Measurements from ENCODE around the gene SF3B2. TPM values are rescaled to one million over a fixed set of nuclear protein-coding genes. Genes with fewer than 3 reads are reported as not detected.

Gene SF3B2
- total RNA-seq, 1 experiment from 2014 or later, result 358 TPM

GRCh38 chr11:66036334-66036710 is 15.8 kb upstream of the SF3B2 start:
- no TSS peak for BruUV-seq (replicated peaks)
- intact Hi-C loops (cut with micrococcal nuclease; ENCODE audit: unreplicated experiment), result no loop called here
- H3K27ac ChIP-seq (ENCODE audit: low read depth, low read length, poor library complexity, severe bottlenecking), result no peak overlapping the region
- H3K27me3 ChIP-seq (replicated peaks; ENCODE audit: insufficient read depth, low read depth, low read length, poor library complexity), result no peaks in the 10 kb centered on the region
- TF ChIP-seq CTCF (conservative IDR thresholded peaks at IDR 0.05; ENCODE audit: low read depth, low read length), result no peak
- no peak for TF ChIP-seq EZH2 (IDR thresholded peaks at IDR 0.05; ENCODE audit: borderline replicate concordance, low read depth, low read length, poor library complexity, severe bottlenecking)
- POLR2A ChIA-PET (ENCODE audit: low non-redundant PET), result no interaction called here
- CTCF ChIA-PET, result interaction anchor here (1.1 to 1.2 kb wide), 2 partner anchors 9 to 14 kb away, joined by 3 to 6 read pairs; no protein-coding TSS in a partner anchor
- H3K4me1 ChIP-seq (ENCODE audit: insufficient read depth, low read length, poor library complexity, severe bottlenecking), result no peaks in the 10 kb centered on the region
- DNase-seq (ENCODE audit: low spot score), result no peak
- no peaks in the 10 kb centered on the region for H3K9me3 ChIP-seq (ENCODE audit: low read depth, low read length, poor library complexity, severe bottlenecking)
- H3K36me3 ChIP-seq (ENCODE audit: insufficient read depth, low read length, poor library complexity, severe bottlenecking), result no peaks in the 10 kb centered on the region
- no peak overlapping the region for H3K4me3 ChIP-seq (ENCODE audit: low read depth, low read length, poor library complexity, severe bottlenecking)

DNA sequence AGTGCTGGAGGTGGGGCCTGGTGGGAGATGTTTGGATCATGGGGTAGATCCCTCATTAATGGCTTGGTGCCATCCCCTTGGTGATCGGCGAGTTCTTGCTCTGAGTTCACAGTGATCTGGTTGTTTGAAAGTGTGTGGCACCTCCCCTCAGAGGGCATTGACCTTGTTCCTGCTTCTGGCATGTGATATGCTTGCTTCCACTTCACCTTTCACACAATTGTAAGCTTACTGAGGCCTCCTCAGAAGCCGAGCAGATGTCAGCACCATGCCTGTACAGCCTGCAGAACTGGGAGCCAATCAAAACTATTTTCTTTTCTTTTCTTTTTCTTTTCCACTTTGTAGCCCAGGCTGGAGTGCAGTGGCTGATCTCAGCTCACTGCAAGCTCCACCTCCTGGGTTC is 14.8 kb upstream of the SF3B2 start:
- Histone ChIP-seq H3K4me3 (ENCODE audit: low read depth, low read length, poor library complexity, severe bottlenecking) (no peak overlapping the region), H3K27ac (ENCODE audit: low read depth, low read length, poor library complexity, severe bottlenecking) (no peak overlapping the region), H3K36me3 (ENCODE audit: insufficient read depth, low read length, poor library complexity, severe bottlenecking) (no peaks in the 10 kb centered on the region), H3K9me3 (ENCODE audit: low read depth, low read length, poor library complexity, severe bottlenecking) (no peaks in the 10 kb centered on the region), H3K27me3 (replicated peaks; ENCODE audit: insufficient read depth, low read depth, low read length, poor library complexity) (no peaks in the 10 kb centered on the region), H3K4me1 (ENCODE audit: insufficient read depth, low read length, poor library complexity, severe bottlenecking) (no peaks in the 10 kb centered on the region)
- ChIA-PET CTCF (interaction anchor here (0.6 kb wide), 1 partner anchor 149 kb away, joined by 9 read pairs; the partner anchor contains the start of gene FIBP), POLR2A (ENCODE audit: low non-redundant PET) (no interaction called here)
- DNase-seq (ENCODE audit: low spot score), result no peak
- intact Hi-C loops (cut with micrococcal nuclease; ENCODE audit: unreplicated experiment), result no loop called here
- no TSS peak for BruUV-seq (replicated peaks)
- no peak for TF ChIP-seq EZH2 (IDR thresholded peaks at IDR 0.05; ENCODE audit: borderline replicate concordance, low read depth, low read length, poor library complexity, severe bottlenecking)
- TF ChIP-seq CTCF (conservative IDR thresholded peaks at IDR 0.05; ENCODE audit: low read depth, low read length), result no peak

DNA sequence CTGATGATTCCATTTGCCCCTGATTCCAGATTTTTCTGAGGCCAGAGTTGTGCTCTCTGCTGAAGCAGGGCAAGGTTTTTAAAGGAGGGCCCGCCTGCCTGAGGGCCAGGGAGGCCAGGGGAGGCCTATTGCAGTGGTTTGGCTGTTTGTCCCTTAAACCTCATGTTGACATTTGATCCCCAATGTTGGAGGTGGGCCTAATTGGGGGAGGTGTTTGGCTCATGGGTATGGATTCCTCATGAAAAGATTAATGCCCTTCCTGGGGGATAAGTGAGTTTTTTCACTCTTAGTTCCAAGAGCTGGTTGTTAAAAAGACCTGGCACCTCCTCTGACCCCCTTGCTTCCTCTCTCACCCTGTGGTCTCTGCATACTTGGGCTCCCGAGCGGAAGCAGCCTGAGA is 12.4 kb upstream of the SF3B2 start:
- TF ChIP-seq CTCF (conservative IDR thresholded peaks at IDR 0.05; ENCODE audit: low read depth, low read length) (no peak), EZH2 (IDR thresholded peaks at IDR 0.05; ENCODE audit: borderline replicate concordance, low read depth, low read length, poor library complexity, severe bottlenecking) (no peak)
- Histone ChIP-seq H3K27me3 (replicated peaks; ENCODE audit: insufficient read depth, low read depth, low read length, poor library complexity) (no peaks in the 10 kb centered on the region), H3K9me3 (ENCODE audit: low read depth, low read length, poor library complexity, severe bottlenecking) (no peaks in the 10 kb centered on the region), H3K36me3 (ENCODE audit: insufficient read depth, low read length, poor library complexity, severe bottlenecking) (no peaks in the 10 kb centered on the region), H3K4me3 (ENCODE audit: low read depth, low read length, poor library complexity, severe bottlenecking) (no peak overlapping the region), H3K4me1 (ENCODE audit: insufficient read depth, low read length, poor library complexity, severe bottlenecking) (peaks cover under 1% of the 10 kb centered on the region), H3K27ac (ENCODE audit: low read depth, low read length, poor library complexity, severe bottlenecking) (no peak overlapping the region)
- intact Hi-C loops (cut with micrococcal nuclease; ENCODE audit: unreplicated experiment), result no loop called here
- CTCF ChIA-PET, result no interaction called here
- POLR2A ChIA-PET (ENCODE audit: low non-redundant PET), result no interaction called here
- DNase-seq (ENCODE audit: low spot score), result no peak
- no TSS peak for BruUV-seq (replicated peaks)
